Neural cell (in vitro differentiated cells): ENCODE data around the gene CELSR1. TPM values are rescaled to one million over a fixed set of nuclear protein-coding genes. Genes with fewer than 3 reads are reported as not detected.

Experiments
- H2AFZ ChIP-seq: fragments of 200-600, 300-800 bp; sonication (generic), shearing (Covaris generic); 2 replicates; pipeline ENCODE4 v1.6.0; 2014; ENCODE audit warnings: low read depth, mild to moderate bottlenecking, antibody characterized with exemption, low read length, moderate library complexity
- H3F3A ChIP-seq: fragments of 200-600 bp; shearing (Covaris generic); 2 replicates; pipeline ENCODE4 v1.6.1; 2016; ENCODE audit warnings: mild to moderate bottlenecking, moderate library complexity, mixed read lengths, antibody characterized with exemption, low read length; ENCODE audit not compliant: insufficient read depth, poor library complexity, severe bottlenecking
- H3K27ac ChIP-seq: fragments of 200-600, 300-800 bp; sonication (generic), shearing (Covaris generic); 2 replicates; pipeline ENCODE4 v1.5.1; 2014; ENCODE audit warnings: mild to moderate bottlenecking, low read length, moderate library complexity
- H3K27me3 ChIP-seq: fragments of 300-800, 200-600 bp; sonication (generic), shearing (Covaris generic); 2 replicates; pipeline ENCODE4 v1.6.0; 2014; ENCODE audit warnings: mild to moderate bottlenecking, low read depth, low read length, moderate library complexity; ENCODE audit not compliant: insufficient read depth
- H3K36me3 ChIP-seq: fragments of 300-800, 200-600 bp; sonication (generic), shearing (Covaris generic); 2 replicates; pipeline ENCODE4 v1.5.1; 2014; ENCODE audit warnings: mild to moderate bottlenecking, antibody characterized with exemption, low read length, moderate library complexity; ENCODE audit not compliant: insufficient read depth
- H3K4me2 ChIP-seq: fragments of 300-800, 200-600 bp; sonication (generic), shearing (Covaris generic); 2 replicates; pipeline ENCODE4 v1.6.0; 2014; ENCODE audit warnings: mild to moderate bottlenecking, low read length
- H3K4me3 ChIP-seq: fragments of 300-800, 200-600 bp; sonication (generic), shearing (Covaris generic); 2 replicates; pipeline ENCODE4 v1.5.1; 2014; ENCODE audit warnings: mild to moderate bottlenecking, low read length, moderate library complexity
- H3K79me2 ChIP-seq: fragments of 200-600 bp; shearing (Covaris generic); replicated peaks from 2 replicates; pipeline ENCODE4 v1.6.0; 2014; ENCODE audit warnings: mild to moderate bottlenecking, low read length, moderate library complexity; ENCODE audit not compliant: insufficient read depth
- H3K9ac ChIP-seq: fragments of 300-800, 200-600 bp; sonication (generic), shearing (Covaris generic); 2 replicates; pipeline ENCODE4 v1.6.1; 2016; ENCODE audit warnings: mild to moderate bottlenecking, low read length, mixed read lengths
- H3K9me2 ChIP-seq: fragments of 200-600 bp; shearing (Covaris generic); 2 replicates; pipeline ENCODE4 v1.6.1; 2016; ENCODE audit warnings: mild to moderate bottlenecking, low read length, mixed read lengths; ENCODE audit not compliant: insufficient read depth
- H3K9me3 ChIP-seq: fragments of 200-600, 300-800 bp; sonication (generic), shearing (Covaris generic); 2 replicates; pipeline ENCODE4 v1.6.1; 2016; ENCODE audit warnings: mild to moderate bottlenecking, mixed run types, low read length, moderate library complexity, mixed read lengths
- H4K20me1 ChIP-seq: fragments of 200-600 bp; shearing (Covaris generic); 2 replicates; pipeline ENCODE4 v1.6.1; 2016; ENCODE audit warnings: mild to moderate bottlenecking, mixed run types; ENCODE audit not compliant: insufficient read depth
- EP300 ChIP-seq: fragments of 450-650 bp; conservative IDR thresholded peaks from 2 replicates; pipeline ENCODE4 v1.6.1; 2014; ENCODE audit warnings: antibody characterized with exemption, mild to moderate bottlenecking, moderate library complexity; ENCODE audit not compliant: poor library complexity, severe bottlenecking
- EZH2 ChIP-seq: fragments of 200-600, 300-800 bp; shearing (Covaris generic), sonication (generic); IDR thresholded peaks from 2 replicates; pipeline ENCODE4 v1.6.1; 2014; ENCODE audit warnings: antibody characterized with exemption, low read length, borderline replicate concordance, mild to moderate bottlenecking; ENCODE audit not compliant: insufficient read depth, poor library complexity, severe bottlenecking
- MXI1 ChIP-seq: fragments of 450-650 bp; conservative IDR thresholded peaks from 2 replicates; pipeline ENCODE4 v1.6.1; 2014; ENCODE audit warnings: antibody characterized with exemption, mild to moderate bottlenecking; ENCODE audit not compliant: poor library complexity, severe bottlenecking
- POLR2AphosphoS5 ChIP-seq: IDR thresholded peaks from 2 replicates; pipeline ENCODE4 v1.6.1; 2012
- RAD21 ChIP-seq: fragments of 450-650 bp; conservative IDR thresholded peaks from 2 replicates; pipeline ENCODE4 v1.6.1; 2014; ENCODE audit warnings: antibody characterized with exemption, mild to moderate bottlenecking, moderate library complexity
- SMC3 ChIP-seq: fragments of 450-650 bp; conservative IDR thresholded peaks from 2 replicates; pipeline ENCODE4 v1.6.1; 2014; ENCODE audit warnings: antibody characterized with exemption, mild to moderate bottlenecking, moderate library complexity; ENCODE audit not compliant: poor library complexity
- TAF1 ChIP-seq: IDR thresholded peaks from 2 replicates; pipeline ENCODE4 v1.6.1; 2012; ENCODE audit warnings: low read depth
- polyA plus RNA-seq: library from polyadenylated mRNA; depleted of rRNA; stranded (reverse); fragments of >200 nt; gene quantifications from 2 replicates; pipeline ENCODE4 v1.2.3, GENCODE V29; 2014
- TF ChIP-seq, protein P1 (sequence below): IDR thresholded peaks from 2 replicates; pipeline ENCODE4 v1.6.1; 2012; ENCODE audit warnings: borderline replicate concordance
- TF ChIP-seq, protein P2 (sequence below): fragments of 450-650 bp; IDR thresholded peaks from 2 replicates; pipeline ENCODE4 v1.5.1; 2014; ENCODE audit warnings: antibody characterized with exemption, mild to moderate bottlenecking, moderate library complexity; ENCODE audit not compliant: poor library complexity, severe bottlenecking

Gene CELSR1
- polyA plus RNA-seq, 1 donor from 2014 or later, result 0.14 TPM

DNA sequence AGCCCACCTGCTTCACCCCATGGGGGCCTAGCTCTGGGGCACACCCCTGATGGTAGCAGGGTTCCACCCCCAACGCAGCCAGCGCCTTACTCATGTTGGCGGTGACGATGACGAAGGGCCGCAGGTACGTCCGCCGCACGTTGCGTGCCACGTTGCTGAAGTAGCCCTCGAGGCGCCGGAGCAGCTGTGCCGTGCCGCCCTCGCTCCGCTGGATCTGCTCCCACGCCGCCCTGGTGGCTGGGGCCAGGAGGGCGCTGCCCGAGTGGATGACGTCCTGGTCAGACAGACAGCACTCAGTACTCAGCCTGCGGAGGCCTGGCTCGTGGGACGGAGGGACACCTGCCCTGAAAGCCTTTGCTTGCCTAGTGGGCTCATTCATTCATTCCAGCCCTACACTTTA is 151.1 kb downstream of the CELSR1 start:
- no peaks in the 10 kb centered on the region for H3K27me3 ChIP-seq
- H4K20me1 ChIP-seq, result no peaks in the 10 kb centered on the region
- no peaks in the 10 kb centered on the region for H3K36me3 ChIP-seq
- H3K9ac ChIP-seq, result no peak overlapping the region
- no peaks in the 10 kb centered on the region for H3F3A ChIP-seq
- H3K27ac ChIP-seq, result no peak overlapping the region
- H3K9me2 ChIP-seq, result no peaks in the 10 kb centered on the region
- no peak overlapping the region for H2AFZ ChIP-seq
- H3K79me2 ChIP-seq, result no peaks in the 10 kb centered on the region
- TF ChIP-seq MXI1 (no peak), RAD21 (no peak), SMC3 (no peak), POLR2AphosphoS5 (no peak), TAF1 (no peak), EZH2 (no peak), EP300 (no peak)
- TF ChIP-seq, protein P1, sequence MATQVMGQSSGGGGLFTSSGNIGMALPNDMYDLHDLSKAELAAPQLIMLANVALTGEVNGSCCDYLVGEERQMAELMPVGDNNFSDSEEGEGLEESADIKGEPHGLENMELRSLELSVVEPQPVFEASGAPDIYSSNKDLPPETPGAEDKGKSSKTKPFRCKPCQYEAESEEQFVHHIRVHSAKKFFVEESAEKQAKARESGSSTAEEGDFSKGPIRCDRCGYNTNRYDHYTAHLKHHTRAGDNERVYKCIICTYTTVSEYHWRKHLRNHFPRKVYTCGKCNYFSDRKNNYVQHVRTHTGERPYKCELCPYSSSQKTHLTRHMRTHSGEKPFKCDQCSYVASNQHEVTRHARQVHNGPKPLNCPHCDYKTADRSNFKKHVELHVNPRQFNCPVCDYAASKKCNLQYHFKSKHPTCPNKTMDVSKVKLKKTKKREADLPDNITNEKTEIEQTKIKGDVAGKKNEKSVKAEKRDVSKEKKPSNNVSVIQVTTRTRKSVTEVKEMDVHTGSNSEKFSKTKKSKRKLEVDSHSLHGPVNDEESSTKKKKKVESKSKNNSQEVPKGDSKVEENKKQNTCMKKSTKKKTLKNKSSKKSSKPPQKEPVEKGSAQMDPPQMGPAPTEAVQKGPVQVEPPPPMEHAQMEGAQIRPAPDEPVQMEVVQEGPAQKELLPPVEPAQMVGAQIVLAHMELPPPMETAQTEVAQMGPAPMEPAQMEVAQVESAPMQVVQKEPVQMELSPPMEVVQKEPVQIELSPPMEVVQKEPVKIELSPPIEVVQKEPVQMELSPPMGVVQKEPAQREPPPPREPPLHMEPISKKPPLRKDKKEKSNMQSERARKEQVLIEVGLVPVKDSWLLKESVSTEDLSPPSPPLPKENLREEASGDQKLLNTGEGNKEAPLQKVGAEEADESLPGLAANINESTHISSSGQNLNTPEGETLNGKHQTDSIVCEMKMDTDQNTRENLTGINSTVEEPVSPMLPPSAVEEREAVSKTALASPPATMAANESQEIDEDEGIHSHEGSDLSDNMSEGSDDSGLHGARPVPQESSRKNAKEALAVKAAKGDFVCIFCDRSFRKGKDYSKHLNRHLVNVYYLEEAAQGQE, result no peak
- TF ChIP-seq, protein P2, sequence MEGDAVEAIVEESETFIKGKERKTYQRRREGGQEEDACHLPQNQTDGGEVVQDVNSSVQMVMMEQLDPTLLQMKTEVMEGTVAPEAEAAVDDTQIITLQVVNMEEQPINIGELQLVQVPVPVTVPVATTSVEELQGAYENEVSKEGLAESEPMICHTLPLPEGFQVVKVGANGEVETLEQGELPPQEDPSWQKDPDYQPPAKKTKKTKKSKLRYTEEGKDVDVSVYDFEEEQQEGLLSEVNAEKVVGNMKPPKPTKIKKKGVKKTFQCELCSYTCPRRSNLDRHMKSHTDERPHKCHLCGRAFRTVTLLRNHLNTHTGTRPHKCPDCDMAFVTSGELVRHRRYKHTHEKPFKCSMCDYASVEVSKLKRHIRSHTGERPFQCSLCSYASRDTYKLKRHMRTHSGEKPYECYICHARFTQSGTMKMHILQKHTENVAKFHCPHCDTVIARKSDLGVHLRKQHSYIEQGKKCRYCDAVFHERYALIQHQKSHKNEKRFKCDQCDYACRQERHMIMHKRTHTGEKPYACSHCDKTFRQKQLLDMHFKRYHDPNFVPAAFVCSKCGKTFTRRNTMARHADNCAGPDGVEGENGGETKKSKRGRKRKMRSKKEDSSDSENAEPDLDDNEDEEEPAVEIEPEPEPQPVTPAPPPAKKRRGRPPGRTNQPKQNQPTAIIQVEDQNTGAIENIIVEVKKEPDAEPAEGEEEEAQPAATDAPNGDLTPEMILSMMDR, result no peak
- H3K9me3 ChIP-seq, result no peaks in the 10 kb centered on the region
- no peak overlapping the region for H3K4me3 ChIP-seq
- H3K4me2 ChIP-seq, result no peak overlapping the region

DNA sequence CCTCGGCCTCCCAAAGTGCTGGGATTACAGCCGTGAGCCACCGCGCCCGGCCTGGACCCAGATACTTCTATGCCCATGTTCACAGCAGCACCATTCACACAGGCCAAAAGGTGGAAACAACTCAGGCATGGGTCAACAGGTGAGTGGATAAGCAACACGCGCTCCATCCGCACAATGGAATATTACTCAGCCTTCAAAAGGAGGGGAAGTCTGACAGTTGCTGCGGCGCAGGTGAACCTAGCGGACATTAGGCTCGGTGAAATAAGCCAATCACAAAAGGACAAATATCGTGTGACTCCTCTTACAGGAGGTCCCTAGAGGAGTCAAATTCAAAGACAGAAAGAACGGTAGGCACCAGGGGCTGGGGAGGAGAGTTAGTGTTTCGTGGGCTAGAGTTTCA is 154.9 kb downstream of the CELSR1 start:
- Histone ChIP-seq H2AFZ (no peak overlapping the region), H3K9me2 (no peaks in the 10 kb centered on the region), H3K79me2 (no peaks in the 10 kb centered on the region), H3K9ac (no peak overlapping the region), H3K36me3 (no peaks in the 10 kb centered on the region), H4K20me1 (no peaks in the 10 kb centered on the region), H3K9me3 (no peaks in the 10 kb centered on the region), H3F3A (no peaks in the 10 kb centered on the region), H3K27me3 (no peaks in the 10 kb centered on the region), H3K4me2 (no peak overlapping the region), H3K4me3 (no peak overlapping the region), H3K27ac (no peak overlapping the region)
- no peak for TF ChIP-seq POLR2AphosphoS5
- TF ChIP-seq, protein P1, result no peak
- no peak for TF ChIP-seq EP300
- TF ChIP-seq, protein P2, result no peak
